Activated CD8-positive, alpha-beta T cell treated with anti-CD3 and anti-CD28 coated beads for 36 hours (primary cell): ENCODE results near the gene TTC23. TPM values are rescaled to one million over a fixed set of nuclear protein-coding genes. Genes with fewer than 3 reads are reported as not detected.

Experiments
- ATAC-seq: fragments of 200-7000 bp; cut with Tn5 transposase; one replicate; pipeline ENCODE4 v1.10.0; 2021; ENCODE audit warnings: mild to moderate bottlenecking, moderate library complexity
- CTCF ChIA-PET: fragments of 350-600 bp; sonication (Branson Sonifier 250); formaldehyde crosslinking; loops from one replicate; lab custom pipeline; 2021; ENCODE audit warnings: antibody characterized with exemption; lab: Charles Lee
- POLR2A ChIA-PET: fragments of 350-600 bp; sonication (Branson Sonifier 250); formaldehyde crosslinking; loops from one replicate; lab custom pipeline; 2021; ENCODE audit warnings: antibody characterized with exemption; lab: Charles Lee
- DNase-seq: peaks from one replicate; pipeline ENCODE4 v3.0.0-alpha.2; 2020
- H3K27ac Mint-ChIP-seq: one replicate; pipeline ENCODE4 v1.8.0; 2021; ENCODE audit warnings: mild to moderate bottlenecking, mixed read lengths
- H3K27me3 Mint-ChIP-seq: one replicate; pipeline ENCODE4 v1.8.0; 2021; ENCODE audit warnings: mixed read lengths
- H3K36me3 Mint-ChIP-seq: one replicate; pipeline ENCODE4 v1.8.0; 2021; ENCODE audit warnings: low read depth, mixed read lengths
- H3K4me1 Mint-ChIP-seq: one replicate; pipeline ENCODE4 v1.8.0; 2021; ENCODE audit warnings: low read depth, mixed read lengths
- H3K4me3 Mint-ChIP-seq: one replicate; pipeline ENCODE4 v1.8.0; 2021; ENCODE audit warnings: mild to moderate bottlenecking, moderate library complexity, mixed read lengths
- H3K9me3 Mint-ChIP-seq: one replicate; pipeline ENCODE4 v1.8.0; 2021; ENCODE audit warnings: mixed read lengths
- CTCF ChIP-seq: fragments of 200-600 bp; IDR thresholded peaks from one replicate; pipeline ENCODE4 v1.8.0; 2022; ENCODE audit warnings: antibody characterized with exemption, mild to moderate bottlenecking
- intact Hi-C: fragments of 100-400 bp; cut with micrococcal nuclease; formaldehyde crosslinking; loops from one replicate; pipeline ENCODE4 v1.10.0; 2022
- total RNA-seq, 2 experiments: library from RNA; stranded (reverse); gene quantifications; one replicate each; pipeline ENCODE4 v1.2.3, GENCODE V29; 2021

Gene TTC23
- total RNA-seq, 2 experiments from 2014 or later = 4.3 to 4.4 TPM

DNA sequence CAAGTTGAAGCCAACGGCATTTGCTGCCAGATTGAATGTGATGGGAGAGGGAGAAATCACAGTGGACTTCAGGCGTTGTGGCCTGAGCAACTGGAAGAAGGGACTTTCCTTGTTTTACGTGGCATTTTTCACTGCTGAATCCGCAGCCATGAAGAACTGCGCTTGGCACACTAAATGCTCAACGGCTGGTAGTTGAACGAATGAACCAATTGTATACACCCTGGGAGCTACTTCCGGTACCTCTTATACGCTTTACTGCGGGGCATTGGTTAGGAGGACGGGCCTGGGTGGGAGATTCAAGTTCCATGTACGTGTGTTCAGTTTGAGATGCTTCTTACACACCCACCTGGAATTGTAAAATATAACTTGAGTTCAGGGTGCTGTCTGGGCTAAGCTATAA lies 139.3 kb downstream of the TTC23 start:
- H3K4me1 Mint-ChIP-seq = peaks cover 21% of the 10 kb centered on the region
- peaks cover 13% of the 10 kb centered on the region for H3K27me3 Mint-ChIP-seq
- intact Hi-C loops = no loop called here
- no peak overlapping the region for H3K27ac Mint-ChIP-seq
- TF ChIP-seq CTCF = no peak
- H3K9me3 Mint-ChIP-seq = no peaks in the 10 kb centered on the region
- ChIA-PET CTCF (interaction anchor here (1.9 to 2.1 kb wide), 2 partner anchors 9 to 34 kb away, joined by 9 to 12 read pairs; no protein-coding TSS in a partner anchor), POLR2A (no interaction called here)
- DNase-seq (no peak), ATAC-seq (no peak)
- no peak overlapping the region for H3K4me3 Mint-ChIP-seq
- H3K36me3 Mint-ChIP-seq = no peaks in the 10 kb centered on the region

DNA sequence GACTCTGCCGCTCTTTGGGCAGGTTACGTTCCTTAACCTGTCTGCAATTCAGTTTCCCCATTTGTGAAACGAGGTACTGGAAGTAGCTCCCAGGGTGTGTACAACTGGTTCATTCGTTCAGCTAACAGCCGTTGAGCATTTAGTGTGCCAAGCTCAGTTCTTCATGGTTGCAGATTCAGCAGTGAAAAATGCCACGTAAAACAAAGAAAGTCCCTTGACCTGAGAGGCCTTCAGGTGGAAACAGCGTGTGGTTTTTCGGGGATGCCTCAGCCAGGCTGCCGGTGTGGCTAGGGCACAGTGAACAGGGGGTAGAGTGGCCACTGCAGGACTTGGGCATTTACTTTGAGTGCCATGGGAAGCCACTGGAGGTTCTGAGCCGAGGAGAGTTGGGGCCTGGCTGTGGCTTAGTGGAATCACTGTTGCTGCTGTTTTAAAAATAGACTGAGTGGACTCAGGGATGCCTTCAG lies 139.8 kb downstream of the TTC23 start:
- no peaks in the 10 kb centered on the region for H3K36me3 Mint-ChIP-seq
- peaks cover 17% of the 10 kb centered on the region for H3K27me3 Mint-ChIP-seq

DNA sequence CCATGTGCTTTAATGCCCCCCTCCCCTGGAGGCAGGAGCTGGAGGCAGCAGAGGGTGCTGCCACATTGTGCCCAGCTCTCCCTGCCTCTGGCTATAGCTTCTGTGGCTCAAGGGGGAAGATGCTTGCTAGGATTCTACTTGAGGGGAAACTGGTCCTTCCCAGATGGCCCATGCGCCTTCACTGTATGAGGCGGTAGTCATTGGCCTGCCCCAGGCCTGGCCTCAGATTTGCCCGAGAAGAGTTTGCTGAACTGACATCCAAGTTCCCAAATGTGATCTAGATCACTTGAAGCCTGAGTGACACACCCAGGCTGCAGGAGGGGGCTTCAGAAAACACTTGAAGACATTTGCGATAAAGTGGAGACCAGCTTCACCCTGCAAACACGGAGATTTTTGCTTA lies 140.4 kb downstream of the TTC23 start:
- intact Hi-C loops = no loop called here
- H3K27ac Mint-ChIP-seq = no peak overlapping the region

More for the DNA sequence above, 139.8 kb downstream of the TTC23 start:
- ChIA-PET CTCF (interaction anchor here (2.1 kb wide), 1 partner anchor 8 kb away, joined by 12 read pairs; no protein-coding TSS in a partner anchor), POLR2A (no interaction called here)
- TF ChIP-seq CTCF = no peak
- DNase-seq = no peak
- Mint-ChIP-seq H3K4me1 (peaks cover 21% of the 10 kb centered on the region), H3K4me3 (no peak overlapping the region), H3K27ac (no peak overlapping the region), H3K9me3 (no peaks in the 10 kb centered on the region)
- intact Hi-C loops = no loop called here
- ATAC-seq = no peak

DNA sequence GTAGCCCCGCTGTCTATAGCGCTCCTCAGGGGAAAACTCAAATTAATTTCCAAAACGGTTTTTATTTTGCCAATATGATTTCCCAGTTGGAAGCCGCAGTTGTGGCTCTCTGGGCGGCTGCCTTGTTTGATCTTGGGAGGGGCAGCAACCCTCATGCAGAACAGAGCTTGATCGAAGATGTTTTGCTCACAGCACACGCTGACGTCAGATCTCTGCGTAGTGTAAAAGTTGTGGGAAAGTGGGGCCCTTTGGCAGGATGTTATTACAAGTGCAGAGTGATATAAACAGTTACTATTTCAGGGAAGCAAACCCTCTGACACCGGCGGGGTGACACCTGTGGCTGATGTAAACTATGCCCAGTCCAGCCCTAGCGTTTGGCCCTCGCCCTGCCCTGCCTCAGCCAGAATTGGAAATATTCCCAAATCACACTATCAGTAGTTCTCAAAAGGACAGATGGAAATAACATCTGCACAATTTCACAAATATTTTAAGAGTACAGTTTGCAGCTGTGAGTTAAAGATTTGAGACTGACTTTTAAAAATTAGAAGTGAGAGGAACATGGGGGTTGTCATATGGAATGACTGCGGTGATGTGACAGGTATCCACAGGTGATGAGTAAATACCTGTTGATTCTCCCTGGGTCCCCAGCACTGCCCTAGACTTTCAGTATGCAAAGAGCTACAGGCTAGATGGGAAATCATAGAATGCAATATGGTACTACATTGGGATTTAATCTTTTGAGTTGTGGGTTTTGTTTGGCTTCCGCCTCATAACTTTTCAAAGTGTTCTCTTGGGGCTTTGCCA lies 142.8 kb downstream of the TTC23 start:
- no peak for TF ChIP-seq CTCF
- no peaks in the 10 kb centered on the region for H3K9me3 Mint-ChIP-seq
- peak overlapping the region; percentile 52 for H3K4me3 Mint-ChIP-seq
- H3K36me3 Mint-ChIP-seq = no peaks in the 10 kb centered on the region
- H3K27ac Mint-ChIP-seq = peak overlapping the region; percentile 16
- peaks cover 21% of the 10 kb centered on the region for H3K4me1 Mint-ChIP-seq
- H3K27me3 Mint-ChIP-seq = peaks cover 30% of the 10 kb centered on the region
- intact Hi-C loops = no loop called here
- ATAC-seq = no peak
- DNase-seq = peak; percentile 33
- ChIA-PET POLR2A (interaction anchor here (1.0 kb wide), 1 partner anchor 161 kb away, joined by 3 read pairs; no protein-coding TSS in a partner anchor), CTCF (interaction anchor here (1.1 to 2.1 kb wide), 5 partner anchors 10 to 598 kb away, joined by 3 to 8 read pairs (median 4); no protein-coding TSS in a partner anchor)

More for the DNA sequence above, 140.4 kb downstream of the TTC23 start:
- Mint-ChIP-seq H3K9me3 (no peaks in the 10 kb centered on the region), H3K4me1 (peaks cover 21% of the 10 kb centered on the region), H3K27me3 (peaks cover 17% of the 10 kb centered on the region), H3K36me3 (no peaks in the 10 kb centered on the region), H3K4me3 (no peak overlapping the region)
- ChIA-PET POLR2A (no interaction called here), CTCF (interaction anchor here (1.1 kb wide), 1 partner anchor 104 kb away, joined by 3 read pairs; no protein-coding TSS in a partner anchor)
- TF ChIP-seq CTCF = no peak
- DNase-seq = no peak
- ATAC-seq = no peak
